Stimulated activated CD4-positive, alpha-beta T cell treated with anti-CD3 and anti-CD28 coated beads, TNF-alpha, amount 100 ng/mL, for 4 hours (primary cell): ENCODE data around the gene OR2A7.
"Not testable (repeated sequence)": the region's sequence is repeated elsewhere in the genome, so short reads cannot be mapped to it uniquely, and the experiment has no call there.

ENCODE experiments used
- DNase-seq, 3 experiments: peaks; one replicate each; pipeline ENCODE4 v3.0.0-alpha.2; 2020; ENCODE audit warnings: low read depth in 3 of 3

The OR2A7 gene, protein sequence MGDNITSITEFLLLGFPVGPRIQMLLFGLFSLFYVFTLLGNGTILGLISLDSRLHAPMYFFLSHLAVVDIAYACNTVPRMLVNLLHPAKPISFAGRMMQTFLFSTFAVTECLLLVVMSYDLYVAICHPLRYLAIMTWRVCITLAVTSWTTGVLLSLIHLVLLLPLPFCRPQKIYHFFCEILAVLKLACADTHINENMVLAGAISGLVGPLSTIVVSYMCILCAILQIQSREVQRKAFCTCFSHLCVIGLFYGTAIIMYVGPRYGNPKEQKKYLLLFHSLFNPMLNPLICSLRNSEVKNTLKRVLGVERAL

DNA sequence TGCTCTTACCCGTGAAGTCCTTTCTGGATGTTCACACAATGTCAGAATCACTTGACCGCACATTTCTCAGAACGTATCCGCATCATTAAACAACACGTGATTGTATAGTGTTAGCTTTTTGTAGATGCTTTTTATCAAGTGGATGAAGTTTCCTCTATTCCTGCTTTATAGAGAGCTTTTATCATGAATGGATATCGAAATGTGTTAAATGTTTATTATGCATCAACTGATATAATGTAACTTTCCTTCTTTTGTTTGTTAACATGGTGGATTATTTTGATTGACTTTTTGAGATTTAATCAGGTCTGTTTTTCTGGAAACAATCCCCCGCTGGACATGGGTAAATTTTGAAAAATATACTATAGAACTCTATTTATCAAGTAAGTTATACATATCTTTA is at the start of gene OR2A7:
Gene OR2A7, minus strand, starts transcription at position 101 of the 400 bp plus-strand sequence. CDS start 5,164 bp downstream, outside the sequence.
- not testable (repeated sequence) for DNase-seq

DNA sequence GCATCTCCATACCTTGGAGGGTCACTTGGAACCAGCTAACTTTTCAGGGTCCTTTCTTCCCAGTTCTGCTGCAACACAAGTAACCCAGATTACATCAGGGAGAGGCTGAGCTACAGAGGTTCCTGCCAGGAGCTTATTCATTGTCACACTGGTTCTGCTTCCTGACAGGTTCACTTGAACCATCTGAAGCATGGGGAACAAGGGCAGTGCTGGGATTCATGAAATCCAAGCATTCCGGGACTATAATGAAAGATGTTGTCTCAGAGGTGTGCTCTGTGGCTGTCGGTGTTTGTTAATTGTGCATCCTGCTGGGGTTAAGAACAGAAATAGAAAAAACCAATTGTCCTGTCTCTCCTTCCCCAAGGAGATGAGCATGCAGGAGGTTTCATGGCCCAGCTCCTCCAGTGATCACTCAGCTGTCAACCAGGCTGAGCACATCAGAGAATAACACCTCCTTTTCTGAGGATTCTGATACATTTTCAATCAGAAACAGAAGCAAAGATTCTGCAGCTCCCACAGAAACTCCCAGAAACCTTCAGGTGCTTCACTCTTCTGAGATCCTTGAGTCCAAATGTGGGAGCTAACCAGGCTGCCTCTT is 47.4 kb upstream of the OR2A7 start, which contains the start of gene OR2A1:
Gene OR2A1, plus strand, starts transcription at position 548 of the 598 bp plus-strand sequence. CDS start 5,706 bp downstream, outside the sequence.
- not testable (repeated sequence) for DNase-seq

GRCh38 chr7:144311218-144311617 is 46.6 kb upstream of the OR2A7 start:
- not testable (repeated sequence) for DNase-seq

DNA sequence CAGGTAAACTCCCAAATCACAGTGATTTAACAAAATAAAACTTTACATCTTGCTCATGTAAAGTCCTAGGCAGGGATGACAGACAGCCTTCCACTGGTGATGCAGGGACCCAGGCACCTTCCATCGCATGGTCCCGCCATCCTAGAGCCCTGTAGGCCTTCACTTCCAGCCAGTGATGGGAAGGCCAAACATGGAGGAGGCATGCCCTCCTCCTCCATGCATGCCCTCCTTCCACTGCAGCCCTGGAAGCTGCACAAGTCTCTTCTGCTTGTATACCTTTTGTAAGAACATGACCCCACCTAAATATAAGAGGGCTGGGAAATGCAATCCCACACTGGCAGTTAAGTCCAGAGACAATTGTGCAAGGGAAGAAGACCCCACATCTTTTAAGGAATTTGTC is 45.1 kb upstream of the OR2A7 start:
- DNase-seq: not testable (repeated sequence)

GRCh38 chr7:144305156-144305555 is 40.6 kb upstream of the OR2A7 start:
- not testable (repeated sequence) for DNase-seq

DNA sequence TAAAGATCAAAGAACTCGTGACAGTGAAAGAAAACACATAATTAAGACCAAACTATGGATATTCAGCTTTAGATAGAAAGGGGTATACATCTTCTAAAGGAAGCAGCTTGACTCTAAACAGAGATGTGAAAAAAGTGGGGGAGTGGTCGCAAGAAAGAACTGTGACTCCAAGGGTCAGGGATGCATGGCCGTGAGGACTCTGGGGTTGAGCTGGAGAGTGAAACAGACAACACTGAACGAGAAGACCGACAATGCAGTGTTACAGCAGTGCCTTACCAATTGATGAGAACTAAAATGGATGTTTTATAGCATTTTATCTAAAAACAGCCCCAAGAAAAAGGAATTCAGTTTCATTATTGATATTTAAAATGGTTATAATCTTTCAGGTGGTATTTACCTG is 39.0 kb upstream of the OR2A7 start:
- not testable (repeated sequence) for DNase-seq

DNA sequence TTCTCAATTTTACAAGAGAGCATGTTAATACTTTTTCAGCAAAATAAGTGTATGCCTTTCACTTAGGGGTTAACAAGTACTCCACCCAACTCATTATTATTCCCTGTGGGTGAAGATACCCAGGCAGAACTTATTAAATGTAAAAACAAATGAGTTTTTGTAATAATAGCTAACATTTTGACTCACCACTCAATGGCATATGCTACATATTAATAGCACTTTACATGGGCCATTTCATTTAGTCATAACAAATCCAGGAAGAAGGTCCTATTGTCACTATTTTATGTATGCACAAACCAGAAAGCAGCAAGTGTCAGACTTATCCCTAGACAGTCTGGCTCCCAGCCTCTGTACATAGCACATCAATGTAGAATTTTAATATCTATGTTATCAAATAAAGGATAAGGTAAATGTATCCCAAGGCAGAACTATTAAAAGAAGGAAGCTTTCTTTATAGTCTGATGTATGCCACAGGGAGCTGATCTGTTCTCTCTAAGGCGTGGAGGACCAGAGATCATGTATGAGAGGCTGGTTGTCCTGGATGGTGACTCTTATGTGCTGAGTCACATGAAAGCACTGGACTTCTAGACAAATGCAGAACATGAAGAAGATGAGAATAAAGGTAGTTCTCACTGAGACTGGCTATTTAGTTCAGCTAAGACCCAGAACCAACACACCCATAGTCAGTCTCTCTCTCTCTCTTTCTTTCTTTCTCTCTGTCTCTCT is 38.1 kb upstream of the OR2A7 start:
- DNase-seq: not testable (repeated sequence)

DNA sequence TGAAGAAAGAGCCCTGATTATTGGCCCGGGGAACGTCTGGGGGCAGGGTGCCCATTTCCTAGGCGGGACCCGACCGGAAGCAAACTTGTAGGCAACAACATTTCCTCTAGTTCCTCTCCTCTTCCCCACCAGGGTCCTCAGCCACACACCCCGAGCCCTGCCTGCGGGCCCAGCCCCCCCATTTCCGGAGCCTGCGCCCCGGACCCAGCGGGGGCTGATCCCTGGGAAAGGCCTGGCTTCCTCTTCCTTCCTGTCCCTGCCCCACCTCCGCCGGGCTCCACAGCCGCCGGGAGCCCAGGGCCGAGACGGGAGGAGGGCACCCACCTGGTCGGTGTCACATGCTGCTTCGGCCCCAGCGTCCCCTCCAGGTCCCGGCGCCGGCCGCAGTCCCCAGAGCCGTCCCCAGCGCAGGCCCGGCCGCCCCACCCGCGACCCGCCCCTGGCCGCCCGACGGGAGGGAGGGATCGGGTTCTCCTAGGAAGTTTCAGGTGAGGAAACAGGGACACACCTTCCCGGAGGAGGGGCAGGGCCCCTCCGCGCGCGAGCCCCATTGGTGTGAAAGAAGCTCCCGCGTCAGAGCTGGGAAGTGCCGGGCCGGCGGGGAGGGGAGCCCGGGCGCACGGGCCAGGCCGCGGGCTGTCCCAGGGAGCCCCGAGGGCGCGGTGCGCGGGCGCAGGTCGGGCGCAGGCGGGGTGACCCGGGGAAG is 29.4 kb upstream of the OR2A7 start:
- DNase-seq: not testable (repeated sequence)

DNA sequence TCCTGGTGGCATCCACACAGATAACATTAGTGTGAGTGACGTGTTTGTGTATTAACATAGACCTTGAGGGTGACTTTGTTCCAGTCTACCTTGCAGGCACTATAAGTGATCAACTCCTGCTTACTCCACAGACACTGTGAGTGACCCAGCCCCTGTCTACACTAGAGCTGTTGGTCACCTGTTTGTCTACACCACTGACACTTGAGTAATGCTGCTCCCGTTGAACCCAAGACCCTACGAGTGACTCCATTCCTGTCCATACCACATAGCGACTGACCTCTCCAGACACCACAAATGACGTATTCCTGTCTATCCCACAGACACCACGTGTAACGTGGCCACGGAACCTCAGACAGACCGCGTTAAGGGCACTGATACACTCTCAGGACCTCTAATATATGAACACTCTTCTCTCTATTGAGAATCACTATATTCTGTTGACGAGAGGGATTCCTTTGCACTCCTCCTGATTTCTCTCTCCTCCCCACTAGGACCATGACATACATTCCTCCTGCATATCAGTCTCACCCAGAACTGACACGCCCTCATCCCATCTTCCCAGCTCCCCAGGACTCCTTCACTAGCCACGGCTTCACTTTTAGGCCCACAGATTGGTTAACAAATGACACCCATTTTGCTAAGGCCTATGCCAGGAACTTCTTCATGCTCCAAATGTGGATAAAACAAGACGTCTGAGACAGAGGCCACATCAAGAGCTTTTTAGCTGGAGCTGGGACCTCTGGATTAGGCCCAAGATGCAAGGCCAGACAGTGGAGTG is 28.0 kb upstream of the OR2A7 start:
- not testable (repeated sequence) for DNase-seq

GRCh38 chr7:144291607-144292006 is 27.0 kb upstream of the OR2A7 start:
- not testable (repeated sequence) for DNase-seq

DNA sequence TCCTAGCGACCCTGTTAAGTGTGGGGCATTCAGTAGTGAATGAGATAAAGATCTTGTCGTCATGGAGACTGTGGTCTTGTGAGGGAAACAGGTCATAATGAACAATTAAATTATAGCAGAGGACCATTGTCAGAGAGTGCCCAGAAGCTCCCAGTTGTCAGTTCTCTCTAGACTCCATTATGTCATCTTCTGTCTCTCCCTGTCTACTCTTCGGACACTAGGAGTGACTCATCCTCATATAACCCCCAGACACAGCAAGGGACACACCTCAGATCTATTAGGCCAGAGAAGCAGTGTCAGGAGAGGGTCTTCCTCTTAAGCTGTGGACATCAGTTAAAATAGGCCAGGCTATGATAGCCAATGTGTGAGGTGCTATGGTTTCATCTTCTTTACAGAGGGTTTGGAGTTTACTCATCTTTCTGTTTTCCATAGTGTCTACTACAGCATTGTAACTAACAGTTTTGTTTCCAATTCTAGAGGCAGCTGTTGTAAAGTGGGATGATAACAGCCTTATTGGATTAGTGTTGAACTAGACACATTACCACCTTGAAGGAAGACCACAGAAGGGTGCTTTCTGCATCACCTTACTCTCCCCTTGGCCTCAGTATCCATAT is 22.7 kb upstream of the OR2A7 start:
- not testable (repeated sequence) for DNase-seq

DNA sequence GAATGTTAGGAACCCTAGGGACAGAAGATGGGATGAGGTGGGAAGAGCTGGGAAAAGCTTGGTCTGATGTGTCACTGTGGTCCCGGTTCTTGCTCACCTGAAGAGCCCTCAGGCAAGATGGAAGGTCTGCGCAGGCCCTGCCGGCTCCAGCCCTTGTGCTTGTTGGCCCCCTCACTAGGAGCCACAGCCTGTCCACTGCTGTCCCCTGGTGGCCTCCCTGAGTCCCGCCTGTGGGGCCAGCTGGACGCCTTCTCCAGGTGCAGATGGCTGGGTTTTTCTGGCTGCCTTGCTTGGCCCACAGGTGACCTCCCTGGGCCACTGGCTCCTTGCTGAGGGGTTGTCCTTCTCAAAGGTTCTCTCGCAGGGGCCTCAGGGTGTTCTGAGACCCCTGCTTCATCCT is 19.1 kb upstream of the OR2A7 start:
- not testable (repeated sequence) for DNase-seq

DNA sequence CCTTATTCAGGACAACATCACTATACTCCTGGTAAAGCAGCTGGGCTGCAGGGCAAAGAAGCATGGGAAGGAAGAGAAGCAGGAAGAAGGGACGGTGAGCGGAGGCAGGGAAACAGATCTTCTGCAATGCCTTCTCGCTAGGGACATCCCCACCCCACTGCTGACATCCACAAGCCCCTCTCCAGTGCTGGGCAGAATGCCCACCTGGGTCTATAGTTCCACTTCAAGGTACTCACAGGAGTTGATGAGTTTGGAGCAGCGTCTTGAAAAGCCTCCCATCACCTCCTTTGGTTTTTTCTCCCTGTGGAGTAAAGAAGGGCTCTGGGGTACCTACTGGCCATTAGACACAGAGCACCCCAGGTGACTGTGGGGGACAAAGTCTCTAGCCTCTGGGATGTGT is 17.9 kb upstream of the OR2A7 start:
- not testable (repeated sequence) for DNase-seq

DNA sequence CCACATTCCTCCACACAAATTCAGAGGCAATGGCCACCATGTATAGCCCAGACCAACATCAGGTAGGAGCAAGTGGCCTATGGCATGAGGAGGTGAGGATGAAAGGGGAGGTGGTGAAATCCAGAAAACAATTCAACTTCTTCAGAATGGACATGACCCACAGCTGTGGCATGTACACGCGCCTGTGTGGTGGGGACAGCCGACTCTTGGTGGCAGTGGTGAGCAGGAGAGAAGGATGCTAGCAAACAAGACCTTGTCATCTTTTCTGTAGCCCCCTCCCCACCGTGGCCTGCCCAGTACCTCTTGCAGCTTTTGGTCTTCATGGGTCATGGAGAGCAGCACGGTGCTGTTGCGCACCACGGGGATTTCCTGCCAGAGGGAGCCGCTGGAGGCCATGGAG is 17.4 kb upstream of the OR2A7 start:
- DNase-seq: not testable (repeated sequence)

DNA sequence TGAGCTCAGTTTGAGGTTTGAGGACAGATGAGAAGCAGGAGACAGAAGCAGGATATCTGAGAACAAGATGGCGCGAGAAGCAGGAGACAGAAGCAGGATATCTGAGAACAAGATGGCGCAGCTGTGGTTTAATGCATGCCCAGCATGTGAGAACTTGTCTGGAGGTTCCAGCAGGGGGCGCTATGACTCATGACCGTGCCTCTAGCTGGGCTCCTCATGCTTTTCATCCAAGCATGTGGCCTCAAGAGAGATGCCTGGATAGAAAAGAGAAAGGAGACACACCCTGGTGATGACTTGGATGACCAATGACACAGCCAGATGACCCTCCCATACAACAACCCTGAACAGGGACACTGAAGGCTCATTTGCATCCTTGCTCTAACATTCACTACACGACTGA is 15.4 kb upstream of the OR2A7 start:
- not testable (repeated sequence) for DNase-seq

DNA sequence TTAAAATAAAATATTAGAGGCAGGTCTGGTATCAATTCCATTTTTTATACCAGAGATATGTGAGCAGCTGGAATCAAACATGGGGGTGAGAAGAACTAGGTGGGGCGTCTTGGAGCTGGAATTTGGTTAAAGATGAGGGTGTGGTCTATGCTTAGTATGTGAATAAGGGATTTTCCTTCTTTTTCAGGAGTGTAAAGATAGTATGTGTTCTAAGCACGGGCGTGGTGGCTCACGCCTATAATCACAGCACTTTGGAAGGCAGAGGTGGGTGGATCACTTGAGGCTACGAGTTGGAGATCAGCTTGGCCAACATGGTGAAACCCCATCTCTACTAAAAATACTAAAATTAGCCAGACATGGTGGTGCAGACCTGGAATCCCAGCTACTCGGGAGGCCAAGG is 10.7 kb upstream of the OR2A7 start:
- DNase-seq: not testable (repeated sequence)

GRCh38 chr7:144269188-144269587 is 4.6 kb upstream of the OR2A7 start, which contains the start of gene CTAGE8:
CTAGE8 (minus strand) TSS chr7:144269288; CDS start chr7:144269250, 38 bp downstream.
- not testable (repeated sequence) for DNase-seq

DNA sequence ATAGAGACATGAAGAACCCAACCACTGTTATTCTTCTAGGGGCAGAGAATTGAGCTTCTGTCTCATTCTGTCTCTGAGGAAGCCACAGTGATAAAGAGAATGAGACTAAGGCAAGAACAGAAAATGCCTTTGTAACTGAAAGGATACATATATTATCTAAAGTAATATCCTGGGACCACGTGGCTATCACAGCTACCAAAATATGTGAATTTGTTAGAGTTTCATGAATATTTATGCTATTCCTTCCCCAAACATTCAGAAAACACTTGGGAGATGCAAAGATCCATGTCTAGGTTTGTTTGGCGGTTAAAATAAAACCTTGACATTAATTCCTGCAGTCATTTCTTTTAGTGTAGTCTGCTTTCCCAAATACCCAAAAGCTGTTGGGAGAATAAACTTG is 2.5 kb downstream of the OR2A7 start:
- DNase-seq: not testable (repeated sequence)

GRCh38 chr7:144259067-144259466 is 5.5 kb downstream of the OR2A7 start:
- not testable (repeated sequence) for DNase-seq

- no peak for DNase-seq
Measured at GRCh38 chr7:144256112-144256511, 8.5 kb downstream of the OR2A7 start.
